HG03064 (cell line): ENCODE data around the gene FADS3.

Experiments used
- ATAC-seq: cut with Tn5 transposase; IDR thresholded peaks from one replicate; pipeline ENCODE4 v1.9.1; 2021; ENCODE audit warnings: low read depth; ENCODE audit not compliant: unreplicated experiment

The FADS3 gene, protein sequence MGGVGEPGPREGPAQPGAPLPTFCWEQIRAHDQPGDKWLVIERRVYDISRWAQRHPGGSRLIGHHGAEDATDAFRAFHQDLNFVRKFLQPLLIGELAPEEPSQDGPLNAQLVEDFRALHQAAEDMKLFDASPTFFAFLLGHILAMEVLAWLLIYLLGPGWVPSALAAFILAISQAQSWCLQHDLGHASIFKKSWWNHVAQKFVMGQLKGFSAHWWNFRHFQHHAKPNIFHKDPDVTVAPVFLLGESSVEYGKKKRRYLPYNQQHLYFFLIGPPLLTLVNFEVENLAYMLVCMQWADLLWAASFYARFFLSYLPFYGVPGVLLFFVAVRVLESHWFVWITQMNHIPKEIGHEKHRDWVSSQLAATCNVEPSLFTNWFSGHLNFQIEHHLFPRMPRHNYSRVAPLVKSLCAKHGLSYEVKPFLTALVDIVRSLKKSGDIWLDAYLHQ

DNA sequence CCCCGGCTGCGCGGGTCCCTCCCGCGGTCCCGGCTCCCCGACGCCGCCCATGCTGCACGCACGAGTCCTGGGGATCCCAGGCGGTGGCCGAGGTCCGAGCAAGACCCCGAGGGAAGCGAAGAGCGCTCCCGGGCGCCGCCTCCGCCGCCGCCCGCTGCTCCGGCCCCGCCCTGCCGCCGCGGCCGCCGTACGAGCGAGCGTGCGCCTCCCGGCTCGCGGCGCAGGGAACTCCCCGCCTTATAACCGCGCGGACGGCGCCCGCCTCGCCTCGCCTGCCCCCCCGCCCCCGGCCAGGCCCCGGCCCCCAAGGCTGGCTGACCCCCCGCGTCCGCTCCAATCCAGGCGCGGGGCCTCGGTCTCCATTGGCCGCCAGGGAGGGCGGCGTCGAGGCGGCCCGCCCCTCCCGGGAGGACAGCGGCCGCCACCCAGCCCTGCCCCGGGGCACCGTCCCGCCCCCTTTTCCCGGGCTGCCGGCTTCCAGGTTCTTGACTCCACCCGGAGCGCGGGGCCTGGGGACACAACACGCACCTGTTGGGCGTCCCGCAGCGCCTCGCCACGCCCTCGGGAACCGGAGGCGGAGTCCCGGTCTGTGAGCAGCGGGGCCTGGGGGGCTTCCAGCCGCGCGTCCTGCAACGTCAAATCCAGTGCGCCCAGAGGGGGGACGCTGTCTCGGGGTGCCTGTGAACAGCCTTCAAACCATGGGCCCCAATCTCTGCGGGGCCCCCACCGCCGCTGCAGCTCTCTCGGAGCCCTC lies at the start of gene FADS3:
Gene FADS3 (minus strand): TSS at position 215 of the 754 bp plus-strand sequence. CDS start 164 bp downstream, at position 51.
- peak; percentile 42 for ATAC-seq

DNA sequence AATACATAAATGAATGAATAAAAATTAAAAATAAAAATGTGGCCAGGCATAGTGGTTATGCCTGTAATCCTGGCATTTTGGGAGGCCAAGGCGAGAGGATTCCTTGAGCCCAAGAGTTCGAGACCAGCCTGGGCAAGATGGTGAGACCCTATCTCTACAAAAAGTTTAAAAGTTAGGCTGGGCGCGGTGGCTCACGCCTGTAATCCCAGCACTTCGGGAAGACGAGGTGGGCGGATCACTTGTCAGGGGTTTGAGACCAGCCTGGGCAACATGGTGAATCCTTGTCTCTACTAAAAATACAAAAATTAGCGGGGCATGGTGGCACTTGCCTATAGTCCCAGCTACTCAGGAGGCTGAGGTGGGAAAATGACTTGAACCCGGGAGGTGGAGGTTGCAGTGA lies 49.1 kb upstream of the FADS3 start:
- ATAC-seq, result no peak

DNA sequence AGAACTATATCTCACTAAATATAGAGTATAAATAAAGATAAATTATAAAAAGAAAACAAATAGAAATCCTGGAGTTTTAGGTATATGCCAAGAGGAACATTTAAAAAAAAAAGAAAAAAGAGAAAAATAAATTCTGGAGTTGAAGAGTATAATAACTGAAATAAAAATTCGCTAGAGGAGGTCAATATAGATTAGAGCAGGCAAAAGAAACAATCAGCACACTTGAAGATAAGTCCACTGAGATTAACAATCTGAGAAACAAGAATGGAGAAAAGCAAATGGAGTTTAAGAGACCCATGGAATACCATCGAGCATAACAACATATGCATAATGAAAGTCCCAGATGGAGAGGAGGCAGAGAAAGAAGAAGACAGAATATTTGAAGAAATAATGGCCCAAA lies 44.5 kb upstream of the FADS3 start:
- no peak for ATAC-seq

DNA sequence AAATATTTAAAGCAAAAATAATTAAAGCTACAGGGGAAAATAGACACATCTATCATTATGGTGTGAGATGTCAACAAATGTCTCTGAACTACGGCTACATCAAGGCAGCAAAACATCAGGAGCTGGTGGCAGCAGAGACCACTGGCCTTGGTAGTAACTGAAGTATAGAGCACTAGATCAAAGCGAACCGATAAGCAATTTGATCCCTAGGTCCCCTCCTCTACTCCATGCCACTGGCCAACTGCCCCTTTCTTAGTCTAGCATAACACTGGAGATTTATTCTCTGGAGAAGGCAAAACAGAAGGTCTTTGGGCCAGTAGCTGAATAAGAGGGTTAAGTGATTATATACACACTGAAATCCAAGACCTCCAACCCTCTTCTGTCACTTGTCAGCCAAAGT lies 39.6 kb upstream of the FADS3 start:
- no peak for ATAC-seq

DNA sequence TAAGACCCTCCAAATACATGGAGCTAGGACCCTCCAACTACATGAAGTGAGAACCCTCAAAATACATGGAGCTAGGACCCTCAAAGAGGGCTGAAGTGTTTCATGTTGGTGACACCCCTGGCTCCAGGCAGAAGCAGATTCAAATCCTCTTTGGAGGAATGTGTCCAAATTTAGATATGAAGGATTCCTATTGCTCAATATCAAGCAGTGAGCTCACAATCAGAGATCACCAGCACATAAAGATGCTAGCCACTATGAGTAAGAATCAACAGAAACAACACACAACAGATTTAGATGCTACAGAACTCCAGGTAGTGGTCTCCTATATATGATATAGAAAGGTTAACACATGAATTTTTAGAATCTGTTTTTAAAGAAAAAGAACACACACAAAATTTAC lies 37.3 kb upstream of the FADS3 start:
- no peak for ATAC-seq

DNA sequence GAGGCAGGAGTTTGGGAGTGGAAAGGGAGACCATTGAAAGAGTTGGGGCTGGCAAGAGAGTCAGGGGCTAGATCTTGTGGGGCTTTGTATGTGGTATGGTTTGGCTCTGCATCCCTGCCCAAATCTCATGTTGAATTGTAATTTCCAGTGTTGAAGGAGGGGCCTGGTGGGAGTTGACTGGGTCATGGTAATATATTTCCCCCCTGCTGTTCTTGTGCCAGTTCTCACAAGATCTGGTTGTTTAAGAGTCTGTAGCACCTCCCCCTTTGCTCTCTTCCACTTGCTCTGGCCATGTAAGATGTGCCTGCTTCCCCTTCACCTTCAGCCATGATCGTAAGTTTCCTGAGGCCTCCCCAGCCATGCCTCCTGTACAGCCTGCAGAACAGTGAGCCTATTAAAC lies 36.2 kb upstream of the FADS3 start:
- ATAC-seq, result no peak

DNA sequence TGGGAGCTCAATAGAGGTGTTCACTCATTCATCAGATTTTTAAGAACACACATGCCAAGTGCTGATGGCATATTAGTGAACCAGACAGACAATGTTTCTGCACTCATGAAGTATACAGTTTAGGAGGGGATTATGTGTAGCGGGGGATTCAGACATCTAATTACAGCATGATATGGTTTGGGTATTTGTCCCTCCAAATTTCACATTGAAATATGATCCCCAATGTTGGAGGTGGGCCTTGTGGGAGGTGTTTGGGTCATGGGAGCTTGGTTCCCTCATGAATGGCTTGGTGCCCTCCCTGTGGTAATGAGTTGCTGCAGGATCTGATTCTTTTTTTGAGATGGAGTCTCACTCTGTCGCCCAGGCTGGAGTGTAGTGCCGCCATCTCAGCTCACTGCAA lies 34.9 kb upstream of the FADS3 start:
- no peak for ATAC-seq

DNA sequence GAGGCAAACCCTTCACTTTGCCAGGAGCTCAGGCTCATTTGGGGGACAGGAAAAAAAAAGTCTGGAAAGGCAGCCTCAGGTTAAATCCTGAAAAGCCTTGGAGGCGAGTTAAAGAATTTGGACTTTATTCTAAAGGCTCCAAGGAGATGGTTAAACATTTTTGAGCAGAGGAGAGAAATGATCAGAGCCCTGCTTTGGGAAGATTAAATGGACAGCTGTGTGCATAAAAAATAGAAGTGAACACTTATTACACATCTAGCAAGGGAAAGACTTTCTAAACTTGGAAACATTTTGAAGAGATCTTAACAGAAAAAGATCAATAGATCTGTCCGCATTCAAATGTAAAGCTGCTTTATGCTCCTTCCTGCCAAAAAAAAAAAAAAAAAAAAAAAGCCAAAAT lies 34.4 kb upstream of the FADS3 start:
- no peak for ATAC-seq

DNA sequence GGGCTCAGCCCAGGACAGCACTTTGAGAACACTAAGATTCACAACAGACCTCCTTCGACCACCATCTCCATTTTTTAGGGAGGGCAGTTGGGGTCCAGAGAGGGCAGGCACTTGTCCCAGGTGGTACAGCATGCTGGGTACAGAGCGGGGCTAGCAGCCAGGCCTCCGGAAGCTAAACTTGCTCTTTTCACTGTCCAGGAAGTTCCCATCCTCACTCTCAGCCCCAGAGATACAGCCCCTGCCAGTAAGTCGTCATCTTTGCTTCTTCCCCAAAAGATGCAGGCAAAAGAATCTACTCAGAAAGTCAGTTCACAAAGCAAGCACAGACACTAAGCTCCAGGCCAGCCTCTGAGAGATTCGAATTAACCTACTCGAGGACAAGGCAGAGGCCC lies 32.7 kb upstream of the FADS3 start:
- no peak for ATAC-seq

DNA sequence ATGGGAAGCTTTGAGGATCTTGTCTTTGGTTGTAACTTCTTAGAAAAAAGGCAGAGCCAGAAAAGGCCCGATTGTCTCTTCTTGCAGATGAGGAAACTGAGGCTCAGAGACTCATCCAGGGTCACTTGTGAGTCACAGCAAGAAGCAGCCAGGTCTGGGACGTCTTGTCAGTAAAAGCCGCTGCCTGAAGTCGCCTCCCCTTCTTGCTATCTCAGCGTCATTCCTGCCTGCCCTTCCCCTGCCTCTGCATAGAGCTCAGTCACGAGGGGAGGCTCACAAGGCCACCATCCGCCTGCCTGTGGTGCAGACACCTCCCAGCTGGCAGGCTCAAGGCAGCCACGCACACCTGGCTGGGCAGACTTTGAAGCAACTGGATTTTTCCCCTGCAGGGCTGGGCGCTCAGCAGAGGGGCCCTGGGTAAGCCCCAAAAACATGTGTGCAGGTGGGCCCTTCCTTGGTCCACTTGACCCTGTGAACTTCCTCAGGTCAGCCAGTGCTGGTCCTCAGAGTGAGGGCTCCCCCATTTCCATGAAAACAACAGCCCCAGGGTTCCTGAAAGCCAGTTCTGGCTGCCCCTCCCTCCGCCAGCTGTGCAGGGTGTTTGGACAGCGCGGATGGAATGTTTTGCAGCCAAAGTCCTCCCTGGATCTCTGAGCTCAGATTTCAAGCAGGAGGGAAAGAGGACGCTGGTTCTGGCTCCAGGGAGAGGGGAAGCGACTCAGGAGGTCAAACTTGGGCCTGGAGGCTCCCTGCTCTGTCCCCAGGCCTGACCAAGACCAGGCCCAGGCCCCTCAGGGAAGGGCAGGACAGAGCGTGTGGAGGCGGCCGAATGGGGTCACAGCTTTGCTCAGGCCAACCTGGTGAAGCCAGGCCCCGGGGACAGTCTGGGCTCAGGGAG lies 32.1 kb upstream of the FADS3 start:
- ATAC-seq, result no peak

DNA sequence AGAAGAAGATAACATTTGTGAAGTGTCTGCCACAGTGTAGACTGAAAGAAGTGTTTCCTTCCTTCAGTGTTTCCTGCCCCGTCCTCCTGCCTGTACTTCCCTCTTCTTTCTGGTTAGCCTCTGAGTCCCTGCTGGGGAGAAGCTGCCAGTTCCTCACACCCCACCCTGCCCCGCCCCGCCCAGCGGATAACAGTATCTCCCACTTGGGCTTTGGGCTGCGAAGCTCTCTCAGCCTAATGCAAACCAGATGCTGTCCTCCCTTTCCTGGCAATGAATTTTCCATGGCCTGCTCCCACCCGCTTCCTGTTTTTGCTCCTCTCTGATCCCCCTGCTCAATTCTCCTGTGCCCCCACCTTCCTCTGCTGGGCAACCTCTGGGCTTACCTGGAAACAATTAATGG lies 31.2 kb upstream of the FADS3 start:
- ATAC-seq, result no peak

DNA sequence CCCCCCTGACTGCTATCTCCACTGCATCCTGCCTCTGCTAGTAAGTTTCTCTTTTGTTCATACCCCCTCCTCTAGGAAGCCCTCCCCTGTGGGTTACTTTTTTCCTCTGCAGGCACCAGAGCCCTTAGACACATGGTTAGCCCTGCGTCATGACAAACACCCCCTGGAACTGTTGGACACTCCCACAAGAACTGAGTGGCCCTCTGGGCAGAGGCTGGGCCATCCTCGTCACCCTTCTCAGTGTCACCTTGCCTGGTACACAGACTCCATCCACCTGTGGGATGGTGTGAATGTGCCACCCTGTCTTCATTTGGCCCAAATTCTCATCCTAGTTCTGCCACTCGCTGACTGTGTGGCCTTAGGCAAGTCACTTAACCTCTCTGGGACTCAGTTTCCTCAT lies 30.1 kb upstream of the FADS3 start:
- ATAC-seq, result no peak

DNA sequence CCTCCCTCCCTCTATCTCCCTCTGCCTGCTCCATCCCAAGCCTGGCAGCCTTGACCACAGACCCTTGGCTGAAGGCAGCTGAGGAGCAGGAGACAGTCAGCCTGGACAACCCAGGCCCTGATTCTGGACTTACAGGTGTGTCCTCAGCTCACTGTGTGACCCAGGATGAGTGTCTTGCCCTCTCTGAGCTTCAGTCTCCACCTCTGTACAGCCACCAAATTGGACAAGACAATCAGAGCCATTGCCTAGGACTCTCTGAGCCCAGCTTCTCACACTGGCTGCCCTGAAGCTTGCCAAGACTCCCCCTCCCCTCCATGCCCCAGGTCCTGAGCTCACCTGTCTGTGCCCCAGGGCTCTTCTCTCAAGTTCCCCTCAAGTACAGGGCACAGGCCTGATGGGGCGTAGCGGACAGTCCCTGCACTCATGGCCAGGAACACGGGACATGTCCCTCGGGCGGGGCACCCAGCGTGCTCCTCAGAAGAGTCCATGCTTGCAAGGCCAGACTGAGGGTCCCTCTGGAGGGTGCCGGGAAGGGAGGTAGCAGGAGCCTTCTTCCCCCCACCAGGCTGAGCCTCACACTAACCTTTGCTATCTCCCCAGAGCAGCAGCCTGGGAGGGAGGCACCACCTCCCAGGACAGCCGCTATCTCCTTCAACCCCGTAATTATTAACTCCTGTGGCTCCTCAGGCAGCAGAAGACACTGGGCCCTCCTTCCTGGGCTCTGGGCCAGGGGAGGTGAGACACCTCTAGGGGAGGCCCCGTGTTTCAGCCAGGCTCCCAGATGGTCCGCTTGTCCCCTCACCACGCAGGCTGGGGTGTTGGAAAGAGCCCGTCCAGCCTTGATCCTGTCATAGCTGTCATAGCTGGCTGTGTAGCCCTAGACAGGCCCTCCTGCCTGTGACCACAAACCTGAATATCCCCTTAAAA lies 28.6 kb upstream of the FADS3 start:
- ATAC-seq, result no peak

DNA sequence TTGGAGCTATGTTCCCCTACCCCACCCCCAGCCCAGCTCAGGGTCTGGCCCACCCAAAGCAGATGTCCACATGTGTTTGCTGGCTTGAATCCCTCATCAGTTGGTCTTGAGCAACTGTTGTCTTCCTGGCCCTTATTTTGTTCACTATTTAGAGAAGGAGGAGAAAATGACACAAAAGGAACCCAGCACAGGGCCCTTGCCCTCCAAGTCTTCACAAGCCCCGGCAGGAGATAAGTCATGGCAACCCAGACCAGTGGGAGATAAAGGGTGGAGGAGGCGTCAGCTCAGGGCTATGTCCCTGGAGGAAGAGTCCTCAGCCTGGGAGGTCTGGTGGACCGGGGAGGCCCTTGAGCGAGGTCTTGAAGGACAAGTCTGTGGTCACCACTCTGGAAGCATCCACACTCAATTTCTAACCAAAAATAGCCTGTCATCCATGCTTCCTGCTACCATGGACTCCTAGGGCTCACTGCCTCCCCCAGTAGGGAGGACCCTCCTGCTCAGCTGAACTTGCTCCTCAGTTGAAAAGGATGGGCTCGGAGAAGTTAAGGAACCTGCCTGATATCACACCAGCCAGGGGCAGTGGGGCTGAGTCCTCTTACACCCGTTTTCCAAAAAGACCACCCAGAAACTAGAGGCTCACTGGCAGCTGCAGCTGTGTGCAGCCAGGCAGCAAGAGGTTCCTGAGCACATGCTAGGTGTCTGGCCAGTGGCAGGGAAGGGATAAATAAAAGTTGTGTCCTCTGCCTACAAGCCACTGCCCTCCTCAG lies 27.8 kb upstream of the FADS3 start:
- no peak for ATAC-seq

DNA sequence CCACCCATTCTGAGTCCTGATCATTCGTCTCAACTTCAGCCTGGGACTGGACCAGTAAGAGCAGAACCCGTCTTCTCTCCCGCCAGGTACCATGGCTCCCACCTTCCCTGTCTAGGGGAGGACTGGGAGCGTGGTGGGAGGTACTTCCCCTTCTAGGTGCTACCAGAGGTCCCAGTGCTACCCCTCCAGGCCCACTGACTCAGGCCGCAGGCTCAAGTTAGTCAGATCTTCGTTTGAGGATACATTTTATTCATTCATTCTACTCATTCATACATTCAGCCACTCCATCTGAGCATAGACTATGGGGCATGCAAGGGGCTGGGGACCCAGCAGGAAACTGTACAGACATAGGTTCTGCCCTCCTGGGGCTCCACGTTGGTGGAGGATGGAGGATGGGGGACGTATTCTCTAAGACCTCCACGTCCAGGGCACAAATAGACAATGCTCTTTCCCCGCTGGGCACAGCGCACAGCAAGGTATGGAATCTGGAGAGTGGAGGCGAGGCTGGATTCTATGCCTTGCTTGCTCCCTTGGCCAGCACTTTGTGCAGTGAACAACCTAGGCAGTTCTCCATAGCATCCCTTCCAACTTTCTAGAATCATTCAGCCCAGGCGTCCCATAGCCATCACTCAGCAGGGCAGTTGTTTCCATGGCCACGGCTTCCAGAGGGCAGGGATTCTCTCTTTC lies 27.0 kb upstream of the FADS3 start:
- ATAC-seq, result no peak

DNA sequence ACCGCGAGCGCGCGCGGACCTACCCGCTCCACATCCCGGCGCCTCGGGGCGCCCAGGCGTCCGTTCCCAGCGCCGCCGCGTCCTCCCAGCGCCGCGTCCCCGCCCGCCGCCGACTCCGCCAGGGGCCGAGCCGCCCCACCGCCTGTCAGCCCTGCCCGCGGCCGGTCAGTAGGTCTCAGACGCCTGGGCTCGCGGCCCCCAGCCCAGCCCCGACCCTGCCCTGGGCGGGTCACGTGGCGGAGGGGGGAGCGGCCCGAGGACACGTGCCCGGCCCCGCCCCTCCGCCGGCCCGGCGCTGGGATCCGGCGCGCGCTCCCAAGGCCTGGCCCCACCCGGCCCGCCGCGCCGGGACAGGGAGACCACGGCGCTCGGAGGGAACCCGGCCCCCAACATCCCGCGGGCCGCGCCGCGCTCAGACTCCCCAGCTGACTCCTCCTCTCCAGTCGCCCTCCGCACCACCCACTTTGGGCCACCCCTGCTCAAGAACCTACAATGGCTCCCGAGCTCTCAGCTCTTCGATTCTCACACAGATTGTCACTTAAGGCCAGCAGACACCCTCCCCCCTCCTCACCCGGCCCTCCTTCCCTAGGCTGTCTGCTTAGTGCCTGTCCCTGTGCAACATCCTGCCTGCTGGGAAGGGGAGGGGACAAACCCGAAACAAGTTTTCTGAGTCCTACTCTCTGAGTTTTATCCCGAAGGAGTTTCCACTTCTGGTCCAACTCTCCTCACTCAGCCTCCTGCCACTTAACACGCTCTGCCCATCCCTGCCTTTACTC lies 26.2 kb upstream of the FADS3 start, which contains the start of gene RAB3IL1:
Gene RAB3IL1 (minus strand): TSS at position 233 of the 776 bp plus-strand sequence. CDS start 199 bp downstream, at position 34.
- ATAC-seq, result no peak

DNA sequence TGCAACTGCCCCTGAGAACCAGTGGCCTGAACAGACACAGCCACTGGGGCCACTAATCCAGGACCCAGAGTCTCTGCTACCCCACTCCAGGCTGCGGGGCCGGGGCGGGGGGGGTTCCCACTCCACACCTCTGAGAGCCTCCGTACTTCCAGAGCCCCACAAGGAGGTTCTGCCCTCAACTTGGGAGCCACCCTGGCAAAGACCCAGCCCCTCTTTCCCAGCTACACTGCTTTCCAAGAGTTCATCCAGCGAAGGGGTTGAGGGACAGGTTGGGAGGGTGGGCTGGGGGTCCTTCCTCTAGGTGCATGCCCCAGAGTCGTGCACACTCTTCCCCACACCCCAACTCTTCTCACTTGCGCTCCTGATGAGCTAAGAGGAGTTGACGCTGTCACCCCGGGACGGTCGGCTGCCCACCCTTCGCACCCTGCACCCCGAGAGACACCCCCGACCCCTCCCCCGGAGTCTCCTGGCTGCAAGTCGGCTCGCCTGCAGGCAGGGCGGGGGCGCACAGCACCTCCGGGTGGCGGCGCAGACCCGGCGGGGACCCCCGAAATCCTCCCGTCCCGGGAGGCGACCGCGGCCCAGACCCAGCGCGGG lies 25.5 kb upstream of the FADS3 start:
- ATAC-seq, result no peak
